OCI-LY3 (cell line): Measurements from ENCODE around the gene MATCAP1.

ENCODE experiments used
- H2AFZ ChIP-seq: fragments of 200-600, 300-600 bp; shearing (Covaris generic); 2 replicates; pipeline ENCODE4 v1.6.0; 2014; ENCODE audit warnings: antibody characterized with exemption, low read depth, low read length
- H3K27ac ChIP-seq: fragments of 200-600, 300-600 bp; sonication (generic); 2 replicates; pipeline ENCODE4 v1.5.1; 2014; ENCODE audit warnings: mild to moderate bottlenecking, low read length, moderate library complexity, mixed read lengths
- H3K27me3 ChIP-seq: fragments of 200-600, 300-600 bp; sonication (generic); 2 replicates; pipeline ENCODE4 v1.6.1; 2014; ENCODE audit warnings: low read depth, low read length, mixed read lengths
- H3K36me3 ChIP-seq: fragments of 200-600, 300-600 bp; sonication (generic); replicated peaks from 2 replicates; pipeline ENCODE3; 2014; ENCODE audit warnings: low read depth, low read length, mixed read lengths
- H3K4me1 ChIP-seq: fragments of 300-600, 200-600 bp; sonication (generic); 2 replicates; pipeline ENCODE4 v1.6.1; 2014; ENCODE audit warnings: low read length, mixed read lengths
- H3K4me2 ChIP-seq: fragments of 200-600, 300-600 bp; sonication (generic); 2 replicates; pipeline ENCODE4 v1.6.1; 2014; ENCODE audit warnings: low read length, mixed read lengths
- H3K4me3 ChIP-seq: fragments of 300-600, 200-600 bp; sonication (generic); 2 replicates; pipeline ENCODE4 v1.5.1; 2014; ENCODE audit warnings: antibody characterized with exemption, mild to moderate bottlenecking, low read length, moderate library complexity
- H3K79me2 ChIP-seq: fragments of 300-600, 200-600 bp; shearing (Covaris generic); 2 replicates; pipeline ENCODE4 v1.6.1; 2014; ENCODE audit warnings: mild to moderate bottlenecking, low read length, mixed read lengths
- H3K9ac ChIP-seq: fragments of 300-600, 200-600 bp; shearing (Covaris generic); 2 replicates; pipeline ENCODE4 v1.6.0; 2014; ENCODE audit warnings: mild to moderate bottlenecking, low read length, moderate library complexity
- H3K9me3 ChIP-seq: fragments of 200-600, 300-600 bp; shearing (Covaris generic); 2 replicates; pipeline ENCODE4 v1.6.1; 2014; ENCODE audit warnings: low read length, mixed read lengths; ENCODE audit not compliant: insufficient read depth
- H4K20me1 ChIP-seq: fragments of 200-600, 300-600 bp; sonication (generic); 2 replicates; pipeline ENCODE4 v1.6.1; 2016; ENCODE audit warnings: low read length, mixed read lengths; ENCODE audit not compliant: insufficient read depth
- EZH2phosphoT487 ChIP-seq: fragments of 200-600 bp; shearing (Covaris generic); IDR thresholded peaks from 2 replicates; pipeline ENCODE4 v1.6.1; 2018; ENCODE audit warnings: antibody characterized with exemption, mixed run types, low read depth
- TF ChIP-seq, protein P1 (sequence below): fragments of 200-600, 300-600 bp; sonication (generic); IDR thresholded peaks from 2 replicates; pipeline ENCODE4 v1.5.1; 2014; ENCODE audit warnings: antibody characterized with exemption, low read length, low read depth

The MATCAP1 gene

DNA sequence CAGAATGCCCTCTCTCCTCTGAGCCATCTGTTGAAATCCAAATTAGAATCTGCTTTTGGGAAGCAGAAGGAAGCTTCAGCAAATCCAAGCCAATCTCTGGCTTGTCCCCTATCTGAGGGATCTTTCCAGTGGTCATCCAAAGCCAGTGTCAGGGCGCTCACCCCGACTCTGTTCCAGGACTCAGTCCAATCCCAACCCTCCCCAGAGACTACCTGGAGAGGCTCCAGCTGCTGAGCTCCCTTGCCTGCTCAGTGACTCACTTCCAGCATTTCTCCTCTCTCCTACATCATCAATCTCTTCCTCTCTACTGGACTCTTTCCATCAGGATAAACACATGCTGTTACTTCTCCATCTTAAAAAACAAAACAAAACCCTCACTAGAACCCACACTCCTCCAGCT lies 2.4 kb downstream of the MATCAP1 start:
- Histone ChIP-seq H3K4me2 (no peak overlapping the region), H4K20me1 (no peaks in the 10 kb centered on the region; the same call in 1 of the 2 replicates), H3K4me1 (peaks cover 19% of the 10 kb centered on the region; the same call in 1 of the 2 replicates), H2AFZ (no peak overlapping the region), H3K9ac (no peak overlapping the region), H3K79me2 (peaks cover 13% of the 10 kb centered on the region), H3K36me3 (peaks cover 6% of the 10 kb centered on the region), H3K4me3 (no peak overlapping the region), H3K27me3 (no peaks in the 10 kb centered on the region), H3K27ac (no peak overlapping the region), H3K9me3 (no peaks in the 10 kb centered on the region)
- no peak for TF ChIP-seq EZH2phosphoT487

DNA sequence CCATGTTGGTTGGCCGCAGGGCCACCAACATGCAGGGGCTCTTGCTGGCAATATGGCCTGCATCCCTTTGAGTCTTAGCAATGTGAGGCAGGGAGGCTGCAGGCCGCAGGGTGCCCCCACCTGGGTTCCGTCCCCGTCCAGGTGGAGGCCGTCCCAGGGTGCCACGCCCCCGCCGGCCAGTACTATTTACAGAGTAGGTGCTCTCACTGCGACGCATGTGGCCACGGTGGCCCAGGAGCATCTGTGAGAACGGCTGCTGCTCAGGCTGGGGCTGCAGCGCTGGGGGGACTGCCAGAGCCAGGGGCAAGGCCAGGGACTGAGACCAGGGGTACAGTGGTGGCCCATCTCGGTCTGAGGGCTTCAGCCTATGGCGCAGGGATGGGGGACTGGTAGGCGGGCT lies 3.6 kb downstream of the MATCAP1 start:
- no peak overlapping the region for H3K9ac ChIP-seq
- H3K4me2 ChIP-seq: no peak overlapping the region
- H3K4me3 ChIP-seq: no peak overlapping the region
- H3K36me3 ChIP-seq: peaks cover 11% of the 10 kb centered on the region
- H3K79me2 ChIP-seq: peaks cover 13% of the 10 kb centered on the region
- H3K9me3 ChIP-seq: no peaks in the 10 kb centered on the region
- no peak overlapping the region for H2AFZ ChIP-seq
- TF ChIP-seq, protein P1, sequence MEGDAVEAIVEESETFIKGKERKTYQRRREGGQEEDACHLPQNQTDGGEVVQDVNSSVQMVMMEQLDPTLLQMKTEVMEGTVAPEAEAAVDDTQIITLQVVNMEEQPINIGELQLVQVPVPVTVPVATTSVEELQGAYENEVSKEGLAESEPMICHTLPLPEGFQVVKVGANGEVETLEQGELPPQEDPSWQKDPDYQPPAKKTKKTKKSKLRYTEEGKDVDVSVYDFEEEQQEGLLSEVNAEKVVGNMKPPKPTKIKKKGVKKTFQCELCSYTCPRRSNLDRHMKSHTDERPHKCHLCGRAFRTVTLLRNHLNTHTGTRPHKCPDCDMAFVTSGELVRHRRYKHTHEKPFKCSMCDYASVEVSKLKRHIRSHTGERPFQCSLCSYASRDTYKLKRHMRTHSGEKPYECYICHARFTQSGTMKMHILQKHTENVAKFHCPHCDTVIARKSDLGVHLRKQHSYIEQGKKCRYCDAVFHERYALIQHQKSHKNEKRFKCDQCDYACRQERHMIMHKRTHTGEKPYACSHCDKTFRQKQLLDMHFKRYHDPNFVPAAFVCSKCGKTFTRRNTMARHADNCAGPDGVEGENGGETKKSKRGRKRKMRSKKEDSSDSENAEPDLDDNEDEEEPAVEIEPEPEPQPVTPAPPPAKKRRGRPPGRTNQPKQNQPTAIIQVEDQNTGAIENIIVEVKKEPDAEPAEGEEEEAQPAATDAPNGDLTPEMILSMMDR: no peak
- H3K27ac ChIP-seq: no peak overlapping the region
- H3K27me3 ChIP-seq: no peaks in the 10 kb centered on the region
- peaks cover 21% of the 10 kb centered on the region; the same call in 1 of the 2 replicates for H3K4me1 ChIP-seq
- H4K20me1 ChIP-seq: no peaks in the 10 kb centered on the region; the same call in 1 of the 2 replicates

DNA sequence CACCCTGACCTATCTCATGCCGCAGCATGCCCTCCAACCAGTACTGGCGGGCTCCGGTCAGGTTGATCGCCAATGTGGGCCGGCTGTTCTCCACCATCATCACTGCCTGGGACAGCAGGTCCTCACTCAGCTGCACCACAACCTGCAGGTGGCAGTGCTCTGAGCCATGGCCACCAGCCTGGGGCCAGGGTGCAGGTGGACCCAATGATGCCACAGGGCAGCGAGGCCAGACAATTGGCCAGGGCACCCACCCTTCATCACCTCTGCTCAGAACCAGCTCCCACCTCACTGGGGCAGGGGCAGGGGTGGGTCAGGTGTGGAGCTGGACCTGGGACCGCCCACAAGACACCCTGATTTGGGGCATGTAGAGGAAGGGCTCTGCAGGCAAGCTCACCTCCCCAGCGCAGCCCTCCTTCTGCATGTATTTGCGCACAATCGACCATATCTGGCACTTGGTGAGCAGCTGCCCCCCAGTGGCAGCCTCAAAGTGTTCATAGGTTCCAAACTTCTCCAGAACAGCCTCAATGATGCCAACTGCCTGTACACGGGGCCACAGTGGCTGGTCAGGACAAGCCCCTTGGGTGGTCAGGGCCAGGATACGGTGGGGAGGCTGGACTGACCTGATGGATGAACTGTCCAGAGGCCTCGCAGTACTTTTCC lies 4.2 kb downstream of the MATCAP1 start:
- no peaks in the 10 kb centered on the region for H3K27me3 ChIP-seq
- peaks cover 13% of the 10 kb centered on the region for H3K79me2 ChIP-seq
- TF ChIP-seq, protein P1: peak; percentile 46
- TF ChIP-seq EZH2phosphoT487: no peak
- H3K9ac ChIP-seq: no peak overlapping the region
- no peak overlapping the region for H3K4me3 ChIP-seq
- no peak overlapping the region for H3K4me2 ChIP-seq
- no peaks in the 10 kb centered on the region for H3K9me3 ChIP-seq
- no peaks in the 10 kb centered on the region; the same call in 1 of the 2 replicates for H4K20me1 ChIP-seq
- H3K27ac ChIP-seq: no peak overlapping the region
- H2AFZ ChIP-seq: no peak overlapping the region
- H3K36me3 ChIP-seq: peaks cover 16% of the 10 kb centered on the region
- peaks cover 20% of the 10 kb centered on the region; the same call in 1 of the 2 replicates for H3K4me1 ChIP-seq

DNA sequence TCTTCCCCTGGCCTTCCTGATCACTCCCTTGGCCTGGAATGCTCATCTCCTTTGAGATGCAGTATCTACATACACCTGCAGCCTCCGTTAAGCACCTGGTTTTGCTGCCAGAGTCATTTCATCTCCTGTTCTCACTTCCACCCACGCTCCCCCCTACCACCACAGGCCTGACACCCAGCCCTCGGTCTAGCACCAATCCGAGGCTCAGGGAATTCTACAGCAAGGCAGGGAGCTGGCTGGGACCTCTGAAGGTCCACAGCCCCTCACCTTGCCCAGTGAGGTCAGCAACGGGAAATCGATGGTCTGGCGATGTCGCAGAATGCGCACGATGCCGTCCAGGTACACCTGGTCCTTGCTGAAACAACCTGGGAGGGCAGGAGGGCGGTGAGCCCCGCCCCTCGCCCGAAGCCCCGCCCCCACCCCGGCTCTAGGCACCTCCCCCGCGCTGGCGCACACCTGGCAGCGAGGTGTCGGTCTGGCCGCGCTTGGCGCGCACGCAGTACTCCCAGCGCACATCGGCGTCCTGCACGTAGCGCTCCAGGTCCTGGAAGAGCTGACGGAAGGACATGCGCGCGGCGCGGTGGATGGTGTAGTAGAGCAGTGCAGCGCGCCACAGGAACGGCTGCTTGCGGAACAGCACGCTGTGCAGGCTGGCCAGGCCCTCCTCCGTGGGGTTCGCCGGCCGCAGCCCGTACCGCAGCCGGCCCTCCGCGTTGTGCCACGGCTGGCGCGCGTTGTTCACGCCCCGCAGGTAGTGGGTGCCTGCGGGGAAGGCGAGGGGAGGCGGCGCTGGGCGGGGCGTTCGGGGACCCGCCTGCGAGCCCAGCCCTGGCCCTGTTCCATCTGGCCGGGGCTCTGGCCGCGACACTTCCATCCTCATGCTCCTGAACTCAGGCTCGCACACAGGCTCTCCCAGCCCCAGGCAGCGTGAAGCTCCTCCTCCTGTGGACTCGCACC lies 5.7 kb downstream of the MATCAP1 start:
- H3K4me3 ChIP-seq: no peak overlapping the region
- no peaks in the 10 kb centered on the region; the same call in 1 of the 2 replicates for H4K20me1 ChIP-seq
- peaks cover 9% of the 10 kb centered on the region for H3K79me2 ChIP-seq
- H3K27me3 ChIP-seq: no peaks in the 10 kb centered on the region
- peaks cover 26% of the 10 kb centered on the region for H3K4me1 ChIP-seq
- H3K9ac ChIP-seq: no peak overlapping the region
- H3K36me3 ChIP-seq: peaks cover 16% of the 10 kb centered on the region
- H2AFZ ChIP-seq: no peak overlapping the region
- no peak overlapping the region for H3K27ac ChIP-seq
- H3K4me2 ChIP-seq: no peak overlapping the region
- no peaks in the 10 kb centered on the region for H3K9me3 ChIP-seq
- TF ChIP-seq, protein P1: no peak
- no peak for TF ChIP-seq EZH2phosphoT487
